Measurements from ENCODE around the gene TMEM143. TPM values are rescaled to one million over a fixed set of nuclear protein-coding genes. Genes with fewer than 3 reads are reported as not detected.

The TMEM143 gene
- total RNA-seq, 2 experiments from 2014 or later, result 15.5 to 16.6 TPM

DNA sequence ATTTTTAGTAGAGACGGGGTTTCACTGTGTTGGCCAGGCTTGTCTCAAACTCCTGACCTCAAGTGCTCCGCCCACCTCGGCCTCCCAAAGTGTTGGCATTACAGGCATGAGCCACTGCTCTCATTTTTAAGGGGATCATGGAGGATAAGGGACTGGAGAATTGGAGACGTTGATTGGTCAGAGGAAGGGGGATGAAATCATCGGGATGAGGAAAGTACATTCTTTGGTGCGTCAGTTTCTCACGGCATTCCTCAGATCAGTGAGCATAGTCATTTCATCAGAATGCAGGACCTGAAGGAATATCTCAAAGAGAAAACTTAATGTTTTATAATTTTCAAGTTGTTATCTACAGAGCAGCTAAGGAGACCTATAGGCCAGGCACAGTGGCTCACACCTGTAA lies 79.8 kb downstream of the TMEM143 start:
- Mint-ChIP-seq H3K27ac (no peak overlapping the region), H3K4me3 (no peak overlapping the region), H3K9me3 (peaks cover 8% of the 10 kb centered on the region), H3K27me3 (no peaks in the 10 kb centered on the region), H3K36me3 (peaks cover 17% of the 10 kb centered on the region), H3K4me1 (no peaks in the 10 kb centered on the region)
- no peak for DNase-seq

Other genes with a start within 250 kb of the TMEM143 start
- 100 to 1,000 TPM; 147 to 165 TPM for gene LIG1, start 193.6 kb downstream of the TMEM143 start, total RNA-seq
- gene ZSWIM9, start 193.3 kb downstream of the TMEM143 start, total RNA-seq, result 1 to 10 TPM; 7.3 to 7.7 TPM
- 100 to 1,000 TPM; 102 to 103 TPM for gene CARD8, start 108.0 kb downstream of the TMEM143 start, total RNA-seq
- gene ZNF114, start 93.9 kb downstream of the TMEM143 start, total RNA-seq, result under 1 TPM; 0.44 to 0.60 TPM
- 100 to 1,000 TPM; 185 to 187 TPM for gene EMP3, start 38.4 kb downstream of the TMEM143 start, total RNA-seq
- under 1 TPM in 1 of 2 experiments, not detected in 1; 0.31 TPM for gene SYNGR4, start 427 bp upstream of the TMEM143 start, total RNA-seq
- gene KDELR1, start 27.6 kb upstream of the TMEM143 start, total RNA-seq, result 10 to 100 TPM; 72.5 to 73.9 TPM
- under 1 TPM; 0.28 to 0.29 TPM for gene GRIN2D, start 29.7 kb upstream of the TMEM143 start, total RNA-seq
- 10 to 100 TPM; 91.1 to 98.5 TPM for gene GRWD1, start 82.0 kb upstream of the TMEM143 start, total RNA-seq
- gene KCNJ14, start 91.6 kb upstream of the TMEM143 start, total RNA-seq, result 1 to 10 TPM; 1.4 to 1.5 TPM
- gene CYTH2, start 105.4 kb upstream of the TMEM143 start, total RNA-seq, result 10 to 100 TPM; 18.2 to 21.7 TPM
- 1 to 10 TPM; 2.2 to 2.8 TPM for gene LMTK3, start 147.9 kb upstream of the TMEM143 start, total RNA-seq
- not detected for gene SULT2B1, start 188.2 kb upstream of the TMEM143 start, total RNA-seq
- gene SPACA4, start 242.8 kb upstream of the TMEM143 start, total RNA-seq, result not detected

Data from activated naive CD8-positive, alpha-beta T cell treated with anti-CD3 and anti-CD28 coated beads for 36 hours (primary cell).